H9 (cell line): ENCODE results near the gene MXD4. TPM values are rescaled to one million over a fixed set of nuclear protein-coding genes. Genes with fewer than 3 reads are reported as not detected.

Source experiments
- DNase-seq: peaks from one replicate; pipeline ENCODE4 v3.0.0-alpha.2; 2017
- H2AFZ ChIP-seq: one replicate; pipeline ENCODE4 v1.6.1; 2013; ENCODE audit warnings: mild to moderate bottlenecking, low read length, control low read depth, moderate library complexity
- H2AK5ac ChIP-seq: 2 replicates; pipeline ENCODE4 v1.6.1; 2013; ENCODE audit warnings: low read length, control low read depth, mixed read lengths; ENCODE audit not compliant: insufficient read length
- H2BK120ac ChIP-seq: one replicate; pipeline ENCODE4 v1.6.1; 2013; ENCODE audit warnings: low read depth, mild to moderate bottlenecking, low read length, control low read depth, inconsistent platforms; ENCODE audit not compliant: poor library complexity, severe bottlenecking
- H2BK12ac ChIP-seq: 2 replicates; pipeline ENCODE4 v1.6.1; 2013; ENCODE audit warnings: low read length, control low read depth, mixed read lengths, low read depth; ENCODE audit not compliant: insufficient read length
- H2BK15ac ChIP-seq: 2 replicates; pipeline ENCODE4 v1.6.1; 2013; ENCODE audit warnings: low read depth, low read length, control low read depth
- H2BK20ac ChIP-seq: one replicate; pipeline ENCODE4 v1.6.1; 2013; ENCODE audit warnings: low read depth, mild to moderate bottlenecking, low read length, control low read depth, inconsistent platforms; ENCODE audit not compliant: poor library complexity, severe bottlenecking
- H2BK5ac ChIP-seq: 2 replicates; pipeline ENCODE4 v1.6.1; 2013; ENCODE audit warnings: low read length, control low read depth, mixed read lengths; ENCODE audit not compliant: insufficient read length
- H3K14ac ChIP-seq: 2 replicates; pipeline ENCODE4 v1.6.1; 2013; ENCODE audit warnings: low read length, control low read depth; ENCODE audit not compliant: insufficient read depth
- H3K18ac ChIP-seq: 2 replicates; pipeline ENCODE4 v1.6.1; 2013; ENCODE audit warnings: low read depth, mild to moderate bottlenecking, mixed read lengths, low read length, control low read depth; ENCODE audit not compliant: insufficient read length
- H3K23ac ChIP-seq: 2 replicates; pipeline ENCODE4 v1.6.1; 2013; ENCODE audit warnings: low read length, control low read depth, mixed read lengths, low read depth; ENCODE audit not compliant: insufficient read length
- H3K23me2 ChIP-seq: 2 replicates; pipeline ENCODE4 v1.6.1; 2013; ENCODE audit warnings: low read depth, mild to moderate bottlenecking, mixed read lengths, low read length, control low read depth; ENCODE audit not compliant: insufficient read length, poor library complexity, severe bottlenecking
- H3K27ac ChIP-seq: 2 replicates; pipeline ENCODE4 v1.5.1; 2013; ENCODE audit warnings: low read length, control low read depth, mixed read lengths, low read depth; ENCODE audit not compliant: insufficient read length
- H3K27me3 ChIP-seq: 2 replicates; pipeline ENCODE4 v1.6.1; 2013; ENCODE audit warnings: low read length, control low read depth, inconsistent platforms; ENCODE audit not compliant: insufficient read depth
- H3K4ac ChIP-seq: 2 replicates; pipeline ENCODE4 v1.6.1; 2013; ENCODE audit warnings: low read depth, mild to moderate bottlenecking, control low read depth, inconsistent platforms, low read length, moderate library complexity
- H3K4me1 ChIP-seq: 2 replicates; pipeline ENCODE4 v1.6.1; 2013; ENCODE audit warnings: low read length, control low read depth, inconsistent platforms; ENCODE audit not compliant: insufficient read depth
- H3K4me2 ChIP-seq: 2 replicates; pipeline ENCODE4 v1.6.1; 2013; ENCODE audit warnings: low read length, control low read depth, mixed read lengths; ENCODE audit not compliant: insufficient read length, insufficient read depth
- H3K56ac ChIP-seq: 2 replicates; pipeline ENCODE4 v1.6.1; 2013; ENCODE audit warnings: low read depth, mild to moderate bottlenecking, mixed read lengths, low read length, control low read depth; ENCODE audit not compliant: insufficient read length
- H3K79me1 ChIP-seq: 2 replicates; pipeline ENCODE4 v1.6.1; 2013; ENCODE audit warnings: low read depth, mild to moderate bottlenecking, moderate library complexity, low read length, control low read depth, inconsistent platforms; ENCODE audit not compliant: insufficient read depth, poor library complexity, severe bottlenecking
- H3K79me2 ChIP-seq: 2 replicates; pipeline ENCODE4 v1.6.1; 2013; ENCODE audit warnings: low read length, control low read depth, inconsistent platforms; ENCODE audit not compliant: insufficient read depth
- H3K9ac ChIP-seq: 2 replicates; pipeline ENCODE4 v1.6.1; 2013; ENCODE audit warnings: low read length, control low read depth, mixed read lengths; ENCODE audit not compliant: insufficient read length; ENCODE audit errors: extremely low read depth
- H3K9me3 ChIP-seq: one replicate; pipeline ENCODE4 v1.6.1; 2013; ENCODE audit warnings: low read depth, low read length, inconsistent platforms; ENCODE audit not compliant: control insufficient read depth
- H3T11ph ChIP-seq: one replicate; pipeline ENCODE4 v1.6.1; 2013; ENCODE audit warnings: mild to moderate bottlenecking, low read length, control low read depth, inconsistent platforms
- H4K20me1 ChIP-seq: one replicate; pipeline ENCODE4 v1.6.1; 2013; ENCODE audit not compliant: control insufficient read depth, insufficient read length, insufficient read depth
- H4K5ac ChIP-seq: 2 replicates; pipeline ENCODE4 v1.6.1; 2013; ENCODE audit warnings: low read depth, mild to moderate bottlenecking, mixed read lengths, low read length, control low read depth; ENCODE audit not compliant: insufficient read length
- H4K8ac ChIP-seq: replicated peaks from 2 replicates; pipeline ENCODE4 v1.6.1; 2013; ENCODE audit warnings: low read length, control low read depth, mixed read lengths, low read depth; ENCODE audit not compliant: insufficient read length
- H4K91ac ChIP-seq: 2 replicates; pipeline ENCODE4 v1.6.1; 2013; ENCODE audit warnings: low read depth, mild to moderate bottlenecking, moderate library complexity, mixed read lengths, low read length, control low read depth; ENCODE audit not compliant: insufficient read length
- H3K27ac Mint-ChIP-seq, 3 experiments: 2 replicates in 2 of 3; 3 replicates in 1 of 3; pipeline ENCODE4 v1.8.0; 2020 to 2021; ENCODE audit warnings: mixed read lengths in 3 of 3, mild to moderate bottlenecking in 1 of 3, moderate library complexity in 1 of 3
- H3K27me3 Mint-ChIP-seq: 2 replicates; pipeline ENCODE4 v1.8.0; 2021; ENCODE audit warnings: low read depth, mild to moderate bottlenecking, moderate library complexity, mixed read lengths
- H3K36me3 Mint-ChIP-seq, 3 experiments: 2 replicates in 2 of 3; 3 replicates in 1 of 3; pipeline ENCODE4 v1.8.0; 2020 to 2021; ENCODE audit warnings: low read depth in 3 of 3, mixed read lengths in 3 of 3; ENCODE audit not compliant: insufficient read depth in 1 of 3
- H3K4me1 Mint-ChIP-seq, 2 experiments: 2 replicates each; pipeline ENCODE4 v1.8.0; 2020; ENCODE audit warnings: mixed read lengths in 2 of 2
- H3K4me3 Mint-ChIP-seq, 2 experiments: 2 replicates in 1 of 2; 3 replicates in 1 of 2; pipeline ENCODE4 v1.8.0; 2020 to 2021; ENCODE audit warnings: mild to moderate bottlenecking in 2 of 2, mixed read lengths in 2 of 2, moderate library complexity in 1 of 2
- H3K9me3 Mint-ChIP-seq, 2 experiments: 2 replicates in 1 of 2; 3 replicates in 1 of 2; pipeline ENCODE4 v1.8.0; 2020; ENCODE audit warnings: mild to moderate bottlenecking in 2 of 2, mixed read lengths in 2 of 2, moderate library complexity in 1 of 2
- WGBS: extraction: QIAGEN DNeasy Blood & Tissue Kit; methylation state at CpG from one replicate; pipeline ENCODE4 v1.1.7; 2013; ENCODE audit warnings: missing lambda C conversion rate, low lambda C conversion rate, mixed read lengths; ENCODE audit not compliant: insufficient read length; ENCODE audit errors: extremely low coverage; 5-methylcytosine and 5-hydroxymethylcytosine counted together
- total RNA-seq: library from RNA; stranded (reverse); gene quantifications from 2 replicates; pipeline ENCODE4 v1.2.1, GENCODE V29; 2021
- TF ChIP-seq, protein P1 (sequence below): fragments of 200-600 bp; sonication (generic); conservative IDR thresholded peaks from 3 replicates; pipeline ENCODE4 v1.8.0; 2021; ENCODE audit warnings: antibody characterized with exemption, mild to moderate bottlenecking

MXD4 gene
- total RNA-seq, 1 experiment from 2014 or later, result 24.1 TPM

DNA sequence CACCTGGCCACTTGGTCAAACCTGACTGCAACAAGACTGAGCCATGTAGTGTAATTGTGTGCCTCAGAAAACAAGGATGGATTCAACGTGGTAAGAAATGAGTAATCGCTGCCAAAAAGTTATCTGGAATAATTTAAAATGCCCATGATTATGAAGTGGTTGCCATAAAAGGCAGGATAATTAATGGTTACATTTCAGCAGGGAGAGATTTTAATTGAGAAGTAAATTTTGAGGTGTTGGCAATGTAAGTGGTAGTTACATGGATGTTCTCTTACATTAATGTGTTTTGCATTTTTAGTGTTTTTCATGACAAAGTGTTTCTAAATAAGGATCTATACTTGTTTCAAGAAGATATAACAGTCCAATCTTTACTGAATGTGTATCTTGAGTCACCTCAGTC lies 35.6 kb downstream of the MXD4 start:
- Histone ChIP-seq H3K18ac (no peak overlapping the region), H3K9ac (no peak overlapping the region), H3K4me1 (peaks cover 14% of the 10 kb centered on the region; the same call in 1 of the 2 replicates), H2AFZ (no peak overlapping the region), H4K20me1 (no peaks in the 10 kb centered on the region), H3K4me2 (no peak overlapping the region), H2BK20ac (no peak overlapping the region), H3K4ac (no peak overlapping the region), H2BK12ac (no peak overlapping the region), H2BK120ac (no peak overlapping the region), H3K23ac (no peak overlapping the region), H3K9me3 (no peaks in the 10 kb centered on the region), H4K8ac (no peak overlapping the region), H3K79me2 (no peaks in the 10 kb centered on the region; the same call in 1 of the 2 replicates), H3K27ac (no peak overlapping the region), H3K56ac (no peak overlapping the region), H4K5ac (no peak overlapping the region), H2BK15ac (no peak overlapping the region), H2AK5ac (no peak overlapping the region), H3K23me2 (no peaks in the 10 kb centered on the region), H3K27me3 (no peaks in the 10 kb centered on the region), H2BK5ac (no peak overlapping the region), H3K79me1 (no peaks in the 10 kb centered on the region), H3T11ph (no peak overlapping the region), H3K14ac (no peak overlapping the region), H4K91ac (no peak overlapping the region)
- Mint-ChIP-seq H3K27ac (peak overlapping the region in 2 of 3 experiments; percentile 4 to 14; a peak in 1 of 7 replicates), H3K4me3 (no peak overlapping the region), H3K36me3 (peaks cover 0 to 5% (median 0%) of the 10 kb centered on the region in 3 experiments; a peak in 2 of 7 replicates), H3K9me3 (no peaks in the 10 kb centered on the region), H3K4me1 (peaks cover 23% of the 10 kb centered on the region in 2 experiments), H3K27me3 (no peaks in the 10 kb centered on the region)
- no CpG with 5 or more reads among the region's 2 CpGs for WGBS
- no peak for DNase-seq
- TF ChIP-seq, protein P1, sequence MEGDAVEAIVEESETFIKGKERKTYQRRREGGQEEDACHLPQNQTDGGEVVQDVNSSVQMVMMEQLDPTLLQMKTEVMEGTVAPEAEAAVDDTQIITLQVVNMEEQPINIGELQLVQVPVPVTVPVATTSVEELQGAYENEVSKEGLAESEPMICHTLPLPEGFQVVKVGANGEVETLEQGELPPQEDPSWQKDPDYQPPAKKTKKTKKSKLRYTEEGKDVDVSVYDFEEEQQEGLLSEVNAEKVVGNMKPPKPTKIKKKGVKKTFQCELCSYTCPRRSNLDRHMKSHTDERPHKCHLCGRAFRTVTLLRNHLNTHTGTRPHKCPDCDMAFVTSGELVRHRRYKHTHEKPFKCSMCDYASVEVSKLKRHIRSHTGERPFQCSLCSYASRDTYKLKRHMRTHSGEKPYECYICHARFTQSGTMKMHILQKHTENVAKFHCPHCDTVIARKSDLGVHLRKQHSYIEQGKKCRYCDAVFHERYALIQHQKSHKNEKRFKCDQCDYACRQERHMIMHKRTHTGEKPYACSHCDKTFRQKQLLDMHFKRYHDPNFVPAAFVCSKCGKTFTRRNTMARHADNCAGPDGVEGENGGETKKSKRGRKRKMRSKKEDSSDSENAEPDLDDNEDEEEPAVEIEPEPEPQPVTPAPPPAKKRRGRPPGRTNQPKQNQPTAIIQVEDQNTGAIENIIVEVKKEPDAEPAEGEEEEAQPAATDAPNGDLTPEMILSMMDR, result no peak
